SK-N-SH treated with all-trans-retinoic acid at 6 μM for 48 hours (cell line): ENCODE results near the gene BBS10.

ENCODE experiments used
- ATAC-seq: fragments of 200-7000 bp; cut with Tn5 transposase; 3 replicates; pipeline ENCODE4 v1.9.1; 2020; ENCODE audit warnings: mild to moderate bottlenecking, moderate library complexity
- ARNTL ChIP-seq: fragments of 450-650 bp; formaldehyde crosslinking; IDR thresholded peaks from 2 replicates; pipeline ENCODE4 v1.5.0; 2020; ENCODE audit warnings: low read depth, mild to moderate bottlenecking, moderate library complexity, borderline replicate concordance
- BACH2 ChIP-seq: fragments of 250-450 bp; sonication (Bioruptor Pico); IDR thresholded peaks from 2 replicates; pipeline ENCODE4 v1.9.0; 2021; ENCODE audit warnings: mild to moderate bottlenecking, borderline replicate concordance
- CSDC2 ChIP-seq: fragments of 250-450 bp; sonication (Bioruptor Pico); IDR thresholded peaks from 2 replicates; pipeline ENCODE4 v1.5.0; 2020; ENCODE audit warnings: mild to moderate bottlenecking, moderate library complexity
- ESRRG ChIP-seq: fragments of 250-450 bp; sonication (Bioruptor Pico); IDR thresholded peaks from 2 replicates; pipeline ENCODE4 v1.6.1; 2021; ENCODE audit warnings: mild to moderate bottlenecking
- GLIS3 ChIP-seq: fragments of 250-450 bp; sonication (Bioruptor Pico); IDR thresholded peaks from 2 replicates; pipeline ENCODE4 v1.5.0; 2020; ENCODE audit warnings: mild to moderate bottlenecking, moderate library complexity
- ISL1 ChIP-seq: fragments of 250-450 bp; sonication (Bioruptor Pico); IDR thresholded peaks from 2 replicates; pipeline ENCODE4 v2.1.2; 2022; ENCODE audit warnings: mild to moderate bottlenecking, moderate library complexity
- PPARA ChIP-seq: fragments of 250-450 bp; sonication (Bioruptor Pico); IDR thresholded peaks from 2 replicates; pipeline ENCODE4 v1.5.0; 2020; ENCODE audit warnings: mild to moderate bottlenecking, borderline replicate concordance
- RARB ChIP-seq: fragments of 250-450 bp; sonication (Bioruptor Pico); IDR thresholded peaks from 2 replicates; pipeline ENCODE4 v1.8.0; 2021; ENCODE audit warnings: mild to moderate bottlenecking, moderate library complexity
- TCF4 ChIP-seq: fragments of 250-450 bp; sonication (Bioruptor Pico); IDR thresholded peaks from 2 replicates; pipeline ENCODE4 v1.8.0; 2021; ENCODE audit warnings: mild to moderate bottlenecking, moderate library complexity, borderline replicate concordance
- TOX ChIP-seq: fragments of 250-450 bp; sonication (Bioruptor Pico); IDR thresholded peaks from 2 replicates; pipeline ENCODE4 v1.8.0; 2021; ENCODE audit warnings: mild to moderate bottlenecking, moderate library complexity, borderline replicate concordance
- ZC3H10 ChIP-seq: fragments of 250-450 bp; sonication (Bioruptor Pico); IDR thresholded peaks from 2 replicates; pipeline ENCODE4 v1.5.1; 2021; ENCODE audit warnings: mild to moderate bottlenecking, moderate library complexity
- ZFP3 ChIP-seq: fragments of 250-450 bp; sonication (Bioruptor Pico); IDR thresholded peaks from 2 replicates; pipeline ENCODE4 v1.5.0; 2020; ENCODE audit warnings: mild to moderate bottlenecking, moderate library complexity
- ZFP30 ChIP-seq: fragments of 450-650 bp; formaldehyde crosslinking; IDR thresholded peaks from 2 replicates; pipeline ENCODE4 v1.5.0; 2022; ENCODE audit warnings: mild to moderate bottlenecking, moderate library complexity
- ZNF565 ChIP-seq: fragments of 450-650 bp; formaldehyde crosslinking; conservative IDR thresholded peaks from 2 replicates; pipeline ENCODE4 v1.5.0; 2020; ENCODE audit warnings: low read depth, mild to moderate bottlenecking, moderate library complexity
- ZNF70 ChIP-seq: fragments of 450-650 bp; formaldehyde crosslinking; IDR thresholded peaks from 2 replicates; pipeline ENCODE4 v1.5.0; 2020; ENCODE audit warnings: mild to moderate bottlenecking, moderate library complexity
- ZNF8 ChIP-seq: fragments of 450-650 bp; formaldehyde crosslinking; IDR thresholded peaks from 2 replicates; pipeline ENCODE4 v1.5.0; 2020; ENCODE audit warnings: mild to moderate bottlenecking, moderate library complexity
- TF ChIP-seq, protein P1 (sequence below): fragments of 250-450 bp; sonication (Bioruptor Pico); IDR thresholded peaks from 2 replicates; pipeline ENCODE4 v1.5.1; 2021; ENCODE audit warnings: mild to moderate bottlenecking, moderate library complexity
- TF ChIP-seq, protein P2 (sequence below): fragments of 250-450 bp; sonication (Bioruptor Pico); IDR thresholded peaks from 2 replicates; pipeline ENCODE4 v1.5.0; 2020; ENCODE audit warnings: mild to moderate bottlenecking, moderate library complexity
- TF ChIP-seq, protein P3 (sequence below): fragments of 250-450 bp; sonication (Bioruptor Pico); IDR thresholded peaks from 2 replicates; pipeline ENCODE4 v1.5.1; 2020; ENCODE audit warnings: low read depth, mild to moderate bottlenecking, moderate library complexity
- TF ChIP-seq, protein P4 (sequence below): fragments of 250-450 bp; sonication (Bioruptor Pico); IDR thresholded peaks from 2 replicates; pipeline ENCODE4 v1.8.0; 2021; ENCODE audit warnings: low read depth, mild to moderate bottlenecking, moderate library complexity, borderline replicate concordance
- TF ChIP-seq, protein P5 (sequence below): fragments of 250-450 bp; sonication (Bioruptor Pico); IDR thresholded peaks from 2 replicates; pipeline ENCODE4 v1.8.0; 2020; ENCODE audit warnings: mild to moderate bottlenecking, moderate library complexity, borderline replicate concordance

BBS10 gene

DNA sequence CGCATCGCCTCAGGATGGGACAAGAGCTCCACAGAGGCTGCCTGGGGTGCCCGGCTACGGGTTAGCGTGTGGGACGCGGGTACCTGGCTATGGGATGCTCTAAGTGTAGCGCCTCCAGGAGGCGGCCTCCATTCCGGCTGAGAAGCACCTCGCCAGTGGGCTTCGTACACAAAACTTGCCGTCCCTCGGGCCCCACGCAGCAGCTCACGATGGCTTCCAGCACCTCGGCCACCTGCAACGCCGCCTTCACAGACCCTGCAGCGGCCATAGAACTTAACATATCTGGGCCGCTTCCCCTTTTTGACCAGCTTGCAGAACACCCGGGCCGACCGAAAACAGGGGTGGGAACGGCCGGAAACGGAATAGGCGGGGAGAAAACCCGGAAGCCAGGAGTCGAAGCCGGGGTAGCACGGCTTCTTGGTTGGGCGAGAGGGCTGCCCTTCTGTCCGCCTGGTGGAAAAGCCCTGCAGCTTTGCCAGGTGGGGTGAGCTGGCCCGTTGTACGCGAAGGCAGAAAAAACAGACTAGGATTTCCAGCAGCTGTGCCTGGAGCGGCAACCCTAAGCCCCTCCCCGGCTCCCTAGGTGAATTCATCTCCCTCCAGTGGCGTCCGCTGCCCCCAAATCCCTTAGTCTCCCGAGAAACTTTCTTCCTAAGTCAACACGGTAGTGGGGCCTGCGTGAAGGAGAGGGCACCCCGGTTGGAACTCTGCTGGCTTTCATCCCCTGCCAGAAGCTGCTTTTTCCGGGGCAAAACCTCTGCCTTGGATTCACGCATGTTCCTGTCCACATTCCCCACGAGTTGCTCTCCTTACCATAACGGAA, at the start of gene BBS10:
BBS10 (minus strand) TSS at position 337 of the 823 bp plus-strand sequence; CDS start at position 280, 57 bp downstream.
- TF ChIP-seq, protein P1, sequence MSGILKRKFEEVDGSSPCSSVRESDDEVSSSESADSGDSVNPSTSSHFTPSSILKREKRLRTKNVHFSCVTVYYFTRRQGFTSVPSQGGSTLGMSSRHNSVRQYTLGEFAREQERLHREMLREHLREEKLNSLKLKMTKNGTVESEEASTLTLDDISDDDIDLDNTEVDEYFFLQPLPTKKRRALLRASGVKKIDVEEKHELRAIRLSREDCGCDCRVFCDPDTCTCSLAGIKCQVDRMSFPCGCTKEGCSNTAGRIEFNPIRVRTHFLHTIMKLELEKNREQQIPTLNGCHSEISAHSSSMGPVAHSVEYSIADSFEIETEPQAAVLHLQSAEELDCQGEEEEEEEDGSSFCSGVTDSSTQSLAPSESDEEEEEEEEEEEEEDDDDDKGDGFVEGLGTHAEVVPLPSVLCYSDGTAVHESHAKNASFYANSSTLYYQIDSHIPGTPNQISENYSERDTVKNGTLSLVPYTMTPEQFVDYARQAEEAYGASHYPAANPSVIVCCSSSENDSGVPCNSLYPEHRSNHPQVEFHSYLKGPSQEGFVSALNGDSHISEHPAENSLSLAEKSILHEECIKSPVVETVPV (CRISPR knock-in tag): 0 out of 2 replicates have a peak, but pooled peaks have one; percentile 23
- TF ChIP-seq GLIS3 (CRISPR knock-in tag) (no peak), TCF4 (peak; percentile 27; the same call in 1 of the 2 replicates), CSDC2 (CRISPR knock-in tag) (0 out of 2 replicates have a peak, but pooled peaks have one; percentile 45)
- TF ChIP-seq, protein P2, sequence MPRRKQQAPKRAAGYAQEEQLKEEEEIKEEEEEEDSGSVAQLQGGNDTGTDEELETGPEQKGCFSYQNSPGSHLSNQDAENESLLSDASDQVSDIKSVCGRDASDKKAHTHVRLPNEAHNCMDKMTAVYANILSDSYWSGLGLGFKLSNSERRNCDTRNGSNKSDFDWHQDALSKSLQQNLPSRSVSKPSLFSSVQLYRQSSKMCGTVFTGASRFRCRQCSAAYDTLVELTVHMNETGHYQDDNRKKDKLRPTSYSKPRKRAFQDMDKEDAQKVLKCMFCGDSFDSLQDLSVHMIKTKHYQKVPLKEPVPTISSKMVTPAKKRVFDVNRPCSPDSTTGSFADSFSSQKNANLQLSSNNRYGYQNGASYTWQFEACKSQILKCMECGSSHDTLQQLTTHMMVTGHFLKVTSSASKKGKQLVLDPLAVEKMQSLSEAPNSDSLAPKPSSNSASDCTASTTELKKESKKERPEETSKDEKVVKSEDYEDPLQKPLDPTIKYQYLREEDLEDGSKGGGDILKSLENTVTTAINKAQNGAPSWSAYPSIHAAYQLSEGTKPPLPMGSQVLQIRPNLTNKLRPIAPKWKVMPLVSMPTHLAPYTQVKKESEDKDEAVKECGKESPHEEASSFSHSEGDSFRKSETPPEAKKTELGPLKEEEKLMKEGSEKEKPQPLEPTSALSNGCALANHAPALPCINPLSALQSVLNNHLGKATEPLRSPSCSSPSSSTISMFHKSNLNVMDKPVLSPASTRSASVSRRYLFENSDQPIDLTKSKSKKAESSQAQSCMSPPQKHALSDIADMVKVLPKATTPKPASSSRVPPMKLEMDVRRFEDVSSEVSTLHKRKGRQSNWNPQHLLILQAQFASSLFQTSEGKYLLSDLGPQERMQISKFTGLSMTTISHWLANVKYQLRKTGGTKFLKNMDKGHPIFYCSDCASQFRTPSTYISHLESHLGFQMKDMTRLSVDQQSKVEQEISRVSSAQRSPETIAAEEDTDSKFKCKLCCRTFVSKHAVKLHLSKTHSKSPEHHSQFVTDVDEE: 0 out of 2 replicates have a peak, but pooled peaks have one; percentile 40
- TF ChIP-seq, all 23 proteins: peak for 4
- ATAC-seq: peak; percentile 97

DNA sequence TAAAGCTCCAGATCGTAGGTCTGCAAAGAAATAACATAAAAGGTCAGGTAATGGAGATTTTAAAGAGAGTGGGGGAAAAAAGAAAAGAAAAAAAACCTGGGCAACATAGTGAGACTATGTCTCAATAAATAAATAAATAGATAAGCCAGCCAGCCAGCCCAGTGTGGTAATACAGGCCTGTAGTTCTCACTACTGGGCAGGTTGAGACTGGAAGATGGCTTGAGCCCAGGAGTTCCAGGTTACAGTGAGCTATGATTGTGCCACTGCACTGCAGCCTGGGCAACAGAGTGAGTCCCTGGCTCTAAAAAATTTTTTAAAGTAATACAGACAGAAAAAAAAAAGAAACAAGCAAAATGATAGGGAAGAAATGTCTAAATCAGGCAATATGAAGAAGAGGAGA, 43.2 kb upstream of the BBS10 start:
- TF ChIP-seq PPARA (CRISPR knock-in tag) (no peak), ZNF70 (CRISPR knock-in tag) (no peak), RARB (CRISPR knock-in tag) (no peak), ZC3H10 (CRISPR knock-in tag) (no peak), ESRRG (CRISPR knock-in tag) (no peak), BACH2 (CRISPR knock-in tag) (no peak), ZNF8 (CRISPR knock-in tag) (no peak), ZFP3 (CRISPR knock-in tag) (no peak), ZFP30 (no peak), ZNF565 (CRISPR knock-in tag) (no peak), TCF4 (no peak), TOX (CRISPR knock-in tag) (no peak), ARNTL (CRISPR knock-in tag) (no peak), ISL1 (no peak), CSDC2 (CRISPR knock-in tag) (no peak)
- TF ChIP-seq, protein P1 (CRISPR knock-in tag): no peak
- TF ChIP-seq, protein P2: no peak
- TF ChIP-seq, protein P3, sequence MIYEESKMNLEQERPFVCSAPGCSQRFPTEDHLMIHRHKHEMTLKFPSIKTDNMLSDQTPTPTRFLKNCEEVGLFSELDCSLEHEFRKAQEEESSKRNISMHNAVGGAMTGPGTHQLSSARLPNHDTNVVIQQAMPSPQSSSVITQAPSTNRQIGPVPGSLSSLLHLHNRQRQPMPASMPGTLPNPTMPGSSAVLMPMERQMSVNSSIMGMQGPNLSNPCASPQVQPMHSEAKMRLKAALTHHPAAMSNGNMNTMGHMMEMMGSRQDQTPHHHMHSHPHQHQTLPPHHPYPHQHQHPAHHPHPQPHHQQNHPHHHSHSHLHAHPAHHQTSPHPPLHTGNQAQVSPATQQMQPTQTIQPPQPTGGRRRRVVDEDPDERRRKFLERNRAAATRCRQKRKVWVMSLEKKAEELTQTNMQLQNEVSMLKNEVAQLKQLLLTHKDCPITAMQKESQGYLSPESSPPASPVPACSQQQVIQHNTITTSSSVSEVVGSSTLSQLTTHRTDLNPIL (CRISPR knock-in tag): no peak
- TF ChIP-seq, protein P4, sequence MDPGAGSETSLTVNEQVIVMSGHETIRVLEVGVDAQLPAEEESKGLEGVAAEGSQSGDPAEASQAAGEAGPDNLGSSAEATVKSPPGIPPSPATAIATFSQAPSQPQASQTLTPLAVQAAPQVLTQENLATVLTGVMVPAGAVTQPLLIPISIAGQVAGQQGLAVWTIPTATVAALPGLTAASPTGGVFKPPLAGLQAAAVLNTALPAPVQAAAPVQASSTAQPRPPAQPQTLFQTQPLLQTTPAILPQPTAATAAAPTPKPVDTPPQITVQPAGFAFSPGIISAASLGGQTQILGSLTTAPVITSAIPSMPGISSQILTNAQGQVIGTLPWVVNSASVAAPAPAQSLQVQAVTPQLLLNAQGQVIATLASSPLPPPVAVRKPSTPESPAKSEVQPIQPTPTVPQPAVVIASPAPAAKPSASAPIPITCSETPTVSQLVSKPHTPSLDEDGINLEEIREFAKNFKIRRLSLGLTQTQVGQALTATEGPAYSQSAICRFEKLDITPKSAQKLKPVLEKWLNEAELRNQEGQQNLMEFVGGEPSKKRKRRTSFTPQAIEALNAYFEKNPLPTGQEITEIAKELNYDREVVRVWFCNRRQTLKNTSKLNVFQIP (CRISPR knock-in tag): no peak
- TF ChIP-seq, protein P5, sequence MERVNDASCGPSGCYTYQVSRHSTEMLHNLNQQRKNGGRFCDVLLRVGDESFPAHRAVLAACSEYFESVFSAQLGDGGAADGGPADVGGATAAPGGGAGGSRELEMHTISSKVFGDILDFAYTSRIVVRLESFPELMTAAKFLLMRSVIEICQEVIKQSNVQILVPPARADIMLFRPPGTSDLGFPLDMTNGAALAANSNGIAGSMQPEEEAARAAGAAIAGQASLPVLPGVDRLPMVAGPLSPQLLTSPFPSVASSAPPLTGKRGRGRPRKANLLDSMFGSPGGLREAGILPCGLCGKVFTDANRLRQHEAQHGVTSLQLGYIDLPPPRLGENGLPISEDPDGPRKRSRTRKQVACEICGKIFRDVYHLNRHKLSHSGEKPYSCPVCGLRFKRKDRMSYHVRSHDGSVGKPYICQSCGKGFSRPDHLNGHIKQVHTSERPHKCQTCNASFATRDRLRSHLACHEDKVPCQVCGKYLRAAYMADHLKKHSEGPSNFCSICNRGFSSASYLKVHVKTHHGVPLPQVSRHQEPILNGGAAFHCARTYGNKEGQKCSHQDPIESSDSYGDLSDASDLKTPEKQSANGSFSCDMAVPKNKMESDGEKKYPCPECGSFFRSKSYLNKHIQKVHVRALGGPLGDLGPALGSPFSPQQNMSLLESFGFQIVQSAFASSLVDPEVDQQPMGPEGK (CRISPR knock-in tag): no peak
- ATAC-seq: no peak
